T1000 (cell line): Measurements from ENCODE around the gene VSTM2L.

Source experiments
- DNase-seq: peaks from one replicate; lab custom pipeline; 2025; ENCODE audit warnings: mixed read lengths; lab: John Stamatoyannopoulos, UW

The VSTM2L gene

GRCh38 chr20:37919389-37920040 lies 16.6 kb downstream of the VSTM2L start:
- no peak for DNase-seq

GRCh38 chr20:37920270-37920669 lies 17.3 kb downstream of the VSTM2L start:
- DNase-seq, result no peak

- no peak for DNase-seq
Observed at GRCh38 chr20:37920679-37921322, 17.9 kb downstream of the VSTM2L start.

- no peak for DNase-seq
Observed at GRCh38 chr20:37921341-37921929, 18.5 kb downstream of the VSTM2L start.

GRCh38 chr20:37922016-37922415 lies 19.1 kb downstream of the VSTM2L start:
- no peak for DNase-seq

GRCh38 chr20:37925265-37926165 lies 22.6 kb downstream of the VSTM2L start:
- DNase-seq, result no peak

- no peak for DNase-seq
Observed at GRCh38 chr20:37926612-37927011, 23.7 kb downstream of the VSTM2L start.

GRCh38 chr20:37927410-37928095 lies 24.6 kb downstream of the VSTM2L start:
- DNase-seq, result no peak

- DNase-seq, result no peak
Observed at GRCh38 chr20:37928996-37929682, 26.2 kb downstream of the VSTM2L start.

GRCh38 chr20:37929683-37930014 lies 26.7 kb downstream of the VSTM2L start:
- DNase-seq, result no peak

GRCh38 chr20:37931153-37931922 lies 28.4 kb downstream of the VSTM2L start:
- DNase-seq, result no peak

GRCh38 chr20:37932074-37932473 lies 29.1 kb downstream of the VSTM2L start:
- no peak for DNase-seq

GRCh38 chr20:37932919-37933318 lies 30.0 kb downstream of the VSTM2L start:
- DNase-seq, result no peak

- no peak for DNase-seq
Observed at GRCh38 chr20:37933786-37934633, 31.1 kb downstream of the VSTM2L start.

GRCh38 chr20:37934634-37935375 lies 31.9 kb downstream of the VSTM2L start:
- no peak for DNase-seq

GRCh38 chr20:37935435-37935834 lies 32.5 kb downstream of the VSTM2L start:
- no peak for DNase-seq

- DNase-seq, result no peak
Observed at GRCh38 chr20:37936041-37936440, 33.1 kb downstream of the VSTM2L start.

GRCh38 chr20:37936451-37936850 lies 33.5 kb downstream of the VSTM2L start:
- DNase-seq, result no peak

- no peak for DNase-seq
Observed at GRCh38 chr20:37937686-37938085, 34.8 kb downstream of the VSTM2L start.
